Thoracic aorta (tissue), 2 donors: Measurements from ENCODE around the gene ZNF24. TPM values are rescaled to one million over a fixed set of nuclear protein-coding genes. Genes with fewer than 3 reads are reported as not detected.

Experiments
- ATAC-seq: fragments of 150-250 bp; one replicate; pipeline ENCODE4 v1.8.0; 2017; ENCODE audit warnings: low read depth; ENCODE audit not compliant: insufficient number of reproducible peaks, low FRiP score
- DNase-seq: peaks from one replicate; pipeline ENCODE4 v3.0.0-alpha.2; 2020; ENCODE audit warnings: low spot score
- H3K27ac ChIP-seq, 2 donors: fragments of 200-600 bp; sonication (generic); 1 replicate in 1 of 2; 2 replicates in 1 of 2; pipeline ENCODE4 v1.5.1; 2016; ENCODE audit warnings: mild to moderate bottlenecking in 2 of 2, moderate library complexity in 2 of 2
- H3K27me3 ChIP-seq: fragments of 200-600 bp; sonication (generic); replicated peaks from 2 replicates; pipeline ENCODE4 v1.6.0; 2016; ENCODE audit warnings: mild to moderate bottlenecking; ENCODE audit not compliant: insufficient read depth
- H3K36me3 ChIP-seq: fragments of 200-600 bp; sonication (generic); one replicate; pipeline ENCODE4 v1.5.1; 2016
- H3K4me1 ChIP-seq, 2 donors: fragments of 200-600 bp; sonication (generic); 1 replicate in 1 of 2; 2 replicates in 1 of 2; pipeline versions ENCODE4 v1.5.1 to v1.6.0; 2016; ENCODE audit warnings: low read depth in 2 of 2, mild to moderate bottlenecking in 1 of 2; ENCODE audit not compliant: control insufficient read depth in 1 of 2
- H3K4me3 ChIP-seq: fragments of 200-600 bp; sonication (generic); 2 replicates; pipeline ENCODE4 v1.5.1; 2016; ENCODE audit warnings: mild to moderate bottlenecking
- H3K9me3 ChIP-seq: fragments of 200-600 bp; sonication (generic); 2 replicates; pipeline ENCODE4 v1.5.1; 2016
- total RNA-seq, 2 donors: library from RNA; depleted of rRNA; stranded (reverse); fragments of >200 nt; gene quantifications; one replicate each; pipeline versions ENCODE4 v1.1.0 to v1.2.3, GENCODE V29; 2016
- TF ChIP-seq, protein P1 (sequence below): fragments of 200-600 bp; sonication (generic); IDR thresholded peaks from one replicate; pipeline ENCODE4 v1.5.1; 2019; ENCODE audit warnings: antibody characterized with exemption

The ZNF24 gene
- total RNA-seq, 2 donors from 2014 or later, result 26.1 to 40.8 TPM

DNA sequence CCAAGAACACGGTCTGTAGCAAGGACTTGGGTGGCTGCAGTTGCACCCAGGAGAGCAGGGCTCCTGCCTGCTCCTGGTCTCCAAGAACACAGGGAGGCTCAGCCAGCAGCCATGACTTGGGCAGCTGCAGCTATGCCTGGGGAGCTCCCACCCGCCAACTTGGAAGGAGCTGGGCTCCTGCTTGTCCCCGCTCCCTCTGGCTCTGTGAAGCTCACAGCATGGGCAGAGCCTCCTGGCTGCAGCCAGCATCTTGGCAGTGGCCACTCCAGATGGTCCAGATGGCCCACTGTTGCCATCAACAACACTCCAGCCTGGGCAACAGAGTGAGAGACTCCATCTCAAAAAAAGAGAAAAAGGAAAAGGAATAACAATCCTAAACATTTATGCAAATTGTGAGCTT lies 59.4 kb downstream of the ZNF24 start:
- ATAC-seq (no peak), DNase-seq (no peak)
- peaks cover 4% of the 10 kb centered on the region for H3K36me3 ChIP-seq
- H3K27me3 ChIP-seq, result no peaks in the 10 kb centered on the region
- TF ChIP-seq, protein P1, sequence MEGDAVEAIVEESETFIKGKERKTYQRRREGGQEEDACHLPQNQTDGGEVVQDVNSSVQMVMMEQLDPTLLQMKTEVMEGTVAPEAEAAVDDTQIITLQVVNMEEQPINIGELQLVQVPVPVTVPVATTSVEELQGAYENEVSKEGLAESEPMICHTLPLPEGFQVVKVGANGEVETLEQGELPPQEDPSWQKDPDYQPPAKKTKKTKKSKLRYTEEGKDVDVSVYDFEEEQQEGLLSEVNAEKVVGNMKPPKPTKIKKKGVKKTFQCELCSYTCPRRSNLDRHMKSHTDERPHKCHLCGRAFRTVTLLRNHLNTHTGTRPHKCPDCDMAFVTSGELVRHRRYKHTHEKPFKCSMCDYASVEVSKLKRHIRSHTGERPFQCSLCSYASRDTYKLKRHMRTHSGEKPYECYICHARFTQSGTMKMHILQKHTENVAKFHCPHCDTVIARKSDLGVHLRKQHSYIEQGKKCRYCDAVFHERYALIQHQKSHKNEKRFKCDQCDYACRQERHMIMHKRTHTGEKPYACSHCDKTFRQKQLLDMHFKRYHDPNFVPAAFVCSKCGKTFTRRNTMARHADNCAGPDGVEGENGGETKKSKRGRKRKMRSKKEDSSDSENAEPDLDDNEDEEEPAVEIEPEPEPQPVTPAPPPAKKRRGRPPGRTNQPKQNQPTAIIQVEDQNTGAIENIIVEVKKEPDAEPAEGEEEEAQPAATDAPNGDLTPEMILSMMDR, result no peak
- H3K4me3 ChIP-seq, result no peak overlapping the region
- H3K4me1 ChIP-seq, result peaks cover 0 to 26% of the 10 kb centered on the region in 2 donors
- H3K9me3 ChIP-seq, result no peaks in the 10 kb centered on the region
- no peak overlapping the region for H3K27ac ChIP-seq

- H3K9me3 ChIP-seq, result no peaks in the 10 kb centered on the region
Measured at GRCh38 chr18:35283923-35284794, 60.1 kb downstream of the ZNF24 start.

DNA sequence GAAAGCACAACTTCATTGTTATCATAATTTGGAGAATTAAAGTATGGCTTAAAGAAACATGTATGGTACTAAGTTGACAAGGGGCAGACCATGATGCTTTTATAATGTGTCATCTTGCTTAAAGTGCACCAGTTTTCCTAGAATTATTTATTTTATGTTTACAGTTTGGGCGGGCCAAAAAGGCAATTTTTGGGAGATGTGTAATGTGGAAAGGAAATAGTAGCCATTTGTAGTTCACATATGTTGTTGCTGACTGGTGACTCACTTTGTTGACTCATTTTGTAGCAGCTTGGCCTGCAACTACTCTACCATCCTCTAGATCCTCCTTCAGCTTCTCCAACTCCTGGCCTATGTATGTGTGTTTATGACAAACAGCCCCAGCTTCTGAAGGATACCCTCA lies 61.9 kb downstream of the ZNF24 start:
- Histone ChIP-seq H3K4me1 (peaks cover 0 to 3% of the 10 kb centered on the region in 2 donors), H3K9me3 (no peaks in the 10 kb centered on the region), H3K36me3 (peaks cover 4% of the 10 kb centered on the region), H3K27me3 (no peaks in the 10 kb centered on the region), H3K4me3 (no peak overlapping the region), H3K27ac (no peak overlapping the region)
- ATAC-seq, result no peak
- TF ChIP-seq, protein P1, result no peak
- DNase-seq, result no peak

More at GRCh38 chr18:35283923-35284794, 60.1 kb downstream of the ZNF24 start:
- H3K27me3 ChIP-seq, result no peaks in the 10 kb centered on the region
- H3K36me3 ChIP-seq, result peaks cover 4% of the 10 kb centered on the region
- DNase-seq, result no peak
- ATAC-seq, result no peak
- no peak overlapping the region for H3K4me3 ChIP-seq
- peaks cover 0 to 21% of the 10 kb centered on the region in 2 donors for H3K4me1 ChIP-seq
- H3K27ac ChIP-seq, result no peak overlapping the region
- TF ChIP-seq, protein P1, result no peak

Other genes with a start within 250 kb of the ZNF24 start
- gene ZNF397, start 103.4 kb downstream of the ZNF24 start, total RNA-seq, result 10 to 100 TPM; 16.2 to 45.8 TPM
- 10 to 100 TPM; 19.5 to 45.8 TPM for gene ZSCAN30, start 54.2 kb downstream of the ZNF24 start, total RNA-seq
- 1 to 10 TPM in 1 of 2 donors, under 1 TPM in 1; 0.95 to 4.1 TPM for gene ZNF396, start 32.9 kb upstream of the ZNF24 start, total RNA-seq
- gene INO80C, start 153.5 kb upstream of the ZNF24 start, total RNA-seq, result 1 to 10 TPM; 3.0 to 7.3 TPM
- gene GALNT1, start 237.3 kb upstream of the ZNF24 start, total RNA-seq, result 10 to 100 TPM; 31.1 to 32.0 TPM